PFSK-1 (cell line): ENCODE data around the gene ELMO2.

Source experiments
- FOXP2 ChIP-seq: optimal IDR thresholded peaks from 2 replicates; pipeline ENCODE3; 2011; ENCODE audit warnings: borderline replicate concordance, control low read depth, inconsistent platforms; ENCODE audit not compliant: insufficient read depth; ENCODE audit errors: extremely low read length, extremely low read depth
- POLR2AphosphoS5 ChIP-seq: IDR thresholded peaks from 2 replicates; pipeline ENCODE4 v1.6.1; 2012; ENCODE audit warnings: low read depth, mild to moderate bottlenecking, control low read depth, low read length, moderate library complexity
- REST ChIP-seq, 2 experiments: IDR thresholded peaks; 2 replicates each; pipeline versions ENCODE4 v1.6.1 to v1.8.0; 2011 to 2012; ENCODE audit warnings: low read depth in 2 of 2, low read length in 2 of 2, control low read depth in 1 of 2, inconsistent platforms in 1 of 2, mild to moderate bottlenecking in 1 of 2, moderate library complexity in 1 of 2; ENCODE audit not compliant: insufficient read depth in 1 of 2
- SIN3A ChIP-seq: IDR thresholded peaks from 2 replicates; pipeline ENCODE4 v1.6.1; 2012; ENCODE audit warnings: mild to moderate bottlenecking, low read length, moderate library complexity, borderline replicate concordance; ENCODE audit not compliant: insufficient read depth
- TAF1 ChIP-seq: IDR thresholded peaks from 2 replicates; pipeline ENCODE4 v1.6.1; 2012; ENCODE audit warnings: low read length, control low read depth, borderline replicate concordance; ENCODE audit not compliant: insufficient read depth

ELMO2 gene

GRCh38 chr20:46435146-46435545, 28.7 kb upstream of the ELMO2 start:
- TF ChIP-seq TAF1 (no peak), FOXP2 (no peak), REST (IDR thresholded peaks at IDR 0.05; ENCODE audit: insufficient read depth in 1 of 2, low read depth in 2 of 2, low read length in 2 of 2) (no peak), POLR2AphosphoS5 (no peak)

DNA sequence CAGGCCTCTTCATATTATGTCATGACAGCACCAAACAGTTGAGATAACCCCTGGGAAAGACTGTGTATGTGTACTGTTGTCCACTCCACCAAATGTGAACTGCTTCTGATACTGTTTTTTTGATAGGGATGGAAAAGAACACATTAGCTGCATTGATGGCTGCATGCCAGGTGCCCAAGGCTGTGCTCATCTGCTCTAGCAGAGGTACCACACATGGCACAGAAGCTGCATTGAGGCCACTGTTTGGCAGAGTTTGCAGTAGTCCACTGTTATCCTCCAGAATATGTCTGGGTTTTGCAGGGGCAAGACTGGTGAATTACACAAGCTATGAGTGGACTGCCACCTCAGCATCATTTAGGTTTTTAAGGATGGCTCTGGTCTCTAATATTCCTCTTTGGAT, 28.2 kb upstream of the ELMO2 start:
- TF ChIP-seq POLR2AphosphoS5 (no peak), TAF1 (no peak), SIN3A (no peak), REST (IDR thresholded peaks at IDR 0.05; ENCODE audit: insufficient read depth in 1 of 2, low read depth in 2 of 2, low read length in 2 of 2) (no peak), FOXP2 (no peak)

DNA sequence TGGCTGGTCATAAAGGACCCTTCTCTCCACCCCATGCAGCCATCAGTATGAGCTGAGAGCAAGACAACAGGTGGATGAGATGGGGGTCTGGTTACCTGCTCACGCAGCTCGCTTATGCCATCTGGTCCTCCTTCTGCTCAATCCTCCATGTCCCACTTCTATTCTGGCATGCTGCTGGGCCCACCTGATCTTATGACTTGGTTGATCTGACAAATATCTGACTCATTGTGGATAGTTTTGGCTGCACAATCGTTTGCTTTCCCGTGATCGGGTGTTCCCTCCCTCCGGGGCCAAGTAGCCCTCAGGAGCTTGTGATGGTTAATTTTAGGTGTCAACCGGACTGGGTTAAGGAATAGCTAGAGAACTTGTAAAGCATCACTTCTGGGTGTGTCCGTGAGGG, 26.6 kb upstream of the ELMO2 start:
- TF ChIP-seq POLR2AphosphoS5: no peak
- no peak for TF ChIP-seq FOXP2
- no peak for TF ChIP-seq TAF1
- no peak for TF ChIP-seq REST (IDR thresholded peaks at IDR 0.05; ENCODE audit: insufficient read depth in 1 of 2, low read depth in 2 of 2, low read length in 2 of 2)
- no peak for TF ChIP-seq SIN3A

DNA sequence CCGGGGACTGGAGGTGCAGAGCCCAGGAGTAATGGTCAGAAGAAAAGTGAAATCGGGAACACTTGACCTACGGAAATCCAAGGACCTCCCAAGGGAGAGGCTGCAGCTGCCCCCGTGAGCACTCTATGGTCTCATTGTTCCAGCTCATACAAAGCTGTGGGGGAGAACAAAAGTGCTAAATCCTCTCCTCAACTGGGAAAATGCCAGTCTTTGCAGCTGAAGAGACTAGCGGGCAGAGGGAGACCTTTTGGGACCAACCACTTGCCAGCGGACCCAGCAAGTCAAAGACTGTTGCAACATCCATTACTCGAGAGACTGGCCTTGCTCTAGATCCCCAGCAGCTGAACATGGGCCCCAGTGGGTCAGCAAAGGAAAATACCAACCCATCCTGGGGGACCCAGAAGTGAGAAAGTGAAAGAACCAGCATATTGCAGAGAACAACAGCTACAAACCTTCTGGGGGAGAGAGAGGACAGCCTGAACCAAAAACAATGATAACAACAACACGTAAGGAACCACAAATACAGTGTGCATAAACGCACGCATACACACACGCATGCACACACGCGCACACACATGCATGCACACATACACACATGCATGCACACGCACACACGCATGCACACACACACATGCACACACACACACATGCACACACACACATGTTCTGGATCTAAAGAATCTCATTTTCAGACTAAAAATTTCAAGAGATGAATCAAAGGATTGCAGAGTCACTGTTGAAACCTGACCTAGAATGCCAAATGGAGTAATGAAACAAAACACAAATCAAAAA, 24.7 kb upstream of the ELMO2 start:
- TF ChIP-seq REST (IDR thresholded peaks at IDR 0.05; ENCODE audit: insufficient read depth in 1 of 2, low read depth in 2 of 2, low read length in 2 of 2): no peak
- no peak for TF ChIP-seq POLR2AphosphoS5
- TF ChIP-seq SIN3A: no peak
- no peak for TF ChIP-seq FOXP2

DNA sequence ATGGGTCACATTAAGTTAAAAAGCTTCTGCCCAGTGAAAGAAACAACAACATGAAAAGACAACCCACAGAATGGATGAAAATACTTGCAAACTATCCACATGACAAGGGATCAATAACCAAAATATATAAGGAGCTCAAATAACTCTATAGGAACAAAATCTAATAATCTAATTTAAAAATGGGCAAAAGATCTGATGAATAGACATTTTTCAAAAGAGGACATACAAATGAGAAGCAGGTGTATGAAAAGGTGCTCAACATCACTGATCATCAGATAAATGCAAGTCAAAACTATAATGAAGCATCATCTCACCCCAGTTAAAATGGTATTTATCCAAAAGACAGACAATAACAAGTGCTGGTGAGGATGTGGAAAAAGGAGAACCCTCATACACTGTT, 21.0 kb upstream of the ELMO2 start:
- no peak for TF ChIP-seq TAF1
- TF ChIP-seq REST (IDR thresholded peaks at IDR 0.05; ENCODE audit: insufficient read depth in 1 of 2, low read depth in 2 of 2, low read length in 2 of 2): no peak
- no peak for TF ChIP-seq SIN3A
- no peak for TF ChIP-seq POLR2AphosphoS5
- no peak for TF ChIP-seq FOXP2
